NOMO-1 (cell line): ENCODE results near the gene KITLG.
"Not testable (repeated sequence)": the region's sequence is repeated elsewhere in the genome, so short reads cannot be mapped to it uniquely, and the experiment has no call there.

Experiments used
- DNase-seq, 2 experiments: peaks; one replicate each; lab custom pipeline; 2025; ENCODE audit not compliant: unreplicated experiment in 2 of 2; lab: John Stamatoyannopoulos, UW

Gene KITLG

GRCh38 chr12:88501972-88502938 lies 78.0 kb downstream of the KITLG start:
- DNase-seq = no peak

- DNase-seq = no peak
Measured at GRCh38 chr12:88496891-88497371, 83.3 kb downstream of the KITLG start.

GRCh38 chr12:88496429-88496828 lies 83.8 kb downstream of the KITLG start:
- DNase-seq = no peak

- no peak for DNase-seq
Measured at GRCh38 chr12:88495031-88495430, 85.2 kb downstream of the KITLG start.

GRCh38 chr12:88494520-88494919 lies 85.8 kb downstream of the KITLG start:
- no peak for DNase-seq

GRCh38 chr12:88493636-88494035 lies 86.6 kb downstream of the KITLG start:
- DNase-seq = no peak

- no peak for DNase-seq
Measured at GRCh38 chr12:88490425-88490824, 89.8 kb downstream of the KITLG start.

GRCh38 chr12:88472775-88473174 lies 107.5 kb downstream of the KITLG start:
- no peak for DNase-seq

- DNase-seq = no peak
Measured at GRCh38 chr12:88472248-88472647, 108.0 kb downstream of the KITLG start.

GRCh38 chr12:88471331-88472045 lies 108.8 kb downstream of the KITLG start:
- DNase-seq = no peak

GRCh38 chr12:88469154-88469553 lies 111.1 kb downstream of the KITLG start:
- DNase-seq = peak in 1 of 2 experiments; percentile 41

GRCh38 chr12:88468581-88468980 lies 111.7 kb downstream of the KITLG start:
- no peak for DNase-seq

GRCh38 chr12:88466708-88467107 lies 113.6 kb downstream of the KITLG start:
- DNase-seq = not testable (repeated sequence)

GRCh38 chr12:88458327-88458726 lies 121.9 kb downstream of the KITLG start:
- no peak for DNase-seq

- no peak for DNase-seq
Measured at GRCh38 chr12:88453323-88453722, 126.9 kb downstream of the KITLG start.

- DNase-seq = no peak
Measured at GRCh38 chr12:88451205-88451604, 129.1 kb downstream of the KITLG start.

- no peak for DNase-seq
Measured at GRCh38 chr12:88450136-88450535, 130.1 kb downstream of the KITLG start.

GRCh38 chr12:88448337-88448915 lies 131.8 kb downstream of the KITLG start:
- no peak for DNase-seq

- no peak for DNase-seq
Measured at GRCh38 chr12:88445705-88446394, 134.4 kb downstream of the KITLG start.

- DNase-seq = no peak
Measured at GRCh38 chr12:88444481-88444880, 135.8 kb downstream of the KITLG start.
